GM18868 (cell line): ENCODE measurements around the gene MAP3K20.
A peak's percentile ranks its signal among the peaks of the same experiment; 100 is the strongest.
"Not testable (repeated sequence)": the region's sequence is repeated elsewhere in the genome, so short reads cannot be mapped to it uniquely, and the experiment has no call there.

Experiments used
- ATAC-seq: cut with Tn5 transposase; IDR thresholded peaks from one replicate; pipeline ENCODE4 v1.9.1; 2021; ENCODE audit warnings: mild to moderate bottlenecking, moderate library complexity; ENCODE audit not compliant: unreplicated experiment

The MAP3K20 gene

GRCh38 chr2:173226899-173227698 is 151.5 kb downstream of the MAP3K20 start:
- no peak for ATAC-seq

GRCh38 chr2:173229086-173229485 is 153.4 kb downstream of the MAP3K20 start:
- ATAC-seq: no peak

GRCh38 chr2:173230181-173230580 is 154.5 kb downstream of the MAP3K20 start:
- ATAC-seq: no peak

- no peak for ATAC-seq
Measured at GRCh38 chr2:173231042-173231441, 155.4 kb downstream of the MAP3K20 start.

- ATAC-seq: no peak
Measured at GRCh38 chr2:173231465-173231864, 155.8 kb downstream of the MAP3K20 start.

- no peak for ATAC-seq
Measured at GRCh38 chr2:173232956-173233744, 157.5 kb downstream of the MAP3K20 start.

GRCh38 chr2:173235947-173236803 is 160.5 kb downstream of the MAP3K20 start:
- no peak for ATAC-seq

- ATAC-seq: no peak
Measured at GRCh38 chr2:173238385-173238784, 162.7 kb downstream of the MAP3K20 start.

GRCh38 chr2:173238831-173239230 is 163.2 kb downstream of the MAP3K20 start:
- no peak for ATAC-seq

GRCh38 chr2:173239644-173240043 is 164.0 kb downstream of the MAP3K20 start:
- peak; percentile 99 for ATAC-seq

GRCh38 chr2:173240083-173240482 is 164.4 kb downstream of the MAP3K20 start:
- peak; percentile 17 for ATAC-seq

GRCh38 chr2:173241643-173242042 is 166.0 kb downstream of the MAP3K20 start:
- ATAC-seq: no peak

GRCh38 chr2:173247156-173247555 is 171.5 kb downstream of the MAP3K20 start:
- ATAC-seq: no peak

- ATAC-seq: no peak
Measured at GRCh38 chr2:173248381-173248780, 172.7 kb downstream of the MAP3K20 start.

GRCh38 chr2:173249661-173250641 is 174.3 kb downstream of the MAP3K20 start:
- no peak for ATAC-seq

GRCh38 chr2:173251225-173251624 is 175.6 kb downstream of the MAP3K20 start:
- ATAC-seq: no peak

- ATAC-seq: no peak
Measured at GRCh38 chr2:173252581-173252980, 176.9 kb downstream of the MAP3K20 start.

- ATAC-seq: no peak
Measured at GRCh38 chr2:173254659-173255058, 179.0 kb downstream of the MAP3K20 start.

- ATAC-seq: no peak
Measured at GRCh38 chr2:173258701-173259100, 183.1 kb downstream of the MAP3K20 start.

GRCh38 chr2:173262356-173262755 is 186.7 kb downstream of the MAP3K20 start:
- not testable (repeated sequence) for ATAC-seq
